ENCODE measurements around the gene VSTM4.
A peak's percentile ranks its signal among the peaks of the same experiment; 100 is the strongest.

Gene VSTM4

GRCh38 chr10:49008091-49008490 is 107.2 kb downstream of the VSTM4 start:
- ChIA-PET CTCF (interaction anchor here (0.9 to 1.1 kb wide), 3 partner anchors 15 to 399 kb away, joined by 3 read pairs; no protein-coding TSS in a partner anchor), POLR2A (no interaction called here)

GRCh38 chr10:49007129-49007528 is 108.2 kb downstream of the VSTM4 start:
- DNase-seq (ENCODE audit: low read depth, low spot score): no peak
- POLR2A ChIA-PET: no interaction called here
- H3K4me3 ChIP-seq (ENCODE audit: low read depth, low read length): no peak overlapping the region
- no peak for TF ChIP-seq CTCF (IDR thresholded peaks at IDR 0.05; ENCODE audit: insufficient read depth, low read length, missing control alignments)
- CTCF ChIA-PET: interaction anchor here (0.9 kb wide), 1 partner anchor 16 kb away, joined by 3 read pairs; no protein-coding TSS in a partner anchor

More at GRCh38 chr10:49008091-49008490, 107.2 kb downstream of the VSTM4 start:
- no peak for TF ChIP-seq CTCF (IDR thresholded peaks at IDR 0.05; ENCODE audit: insufficient read depth, low read length, missing control alignments)
- H3K4me3 ChIP-seq (ENCODE audit: low read depth, low read length): no peak overlapping the region
- DNase-seq (ENCODE audit: low read depth, low spot score): no peak

GRCh38 chr10:49005270-49005669 is 110.1 kb downstream of the VSTM4 start:
- no peak for DNase-seq (ENCODE audit: low read depth, low spot score)
- no peak overlapping the region for H3K4me3 ChIP-seq (ENCODE audit: low read depth, low read length)
- ChIA-PET CTCF (no interaction called here), POLR2A (no interaction called here)
- no peak for TF ChIP-seq CTCF (IDR thresholded peaks at IDR 0.05; ENCODE audit: insufficient read depth, low read length, missing control alignments)

GRCh38 chr10:49001870-49002672 is 113.3 kb downstream of the VSTM4 start:
- no peak for DNase-seq (ENCODE audit: low read depth, low spot score)
- ChIA-PET POLR2A (no interaction called here), CTCF (no interaction called here)

GRCh38 chr10:49001402-49001801 is 113.9 kb downstream of the VSTM4 start:
- ChIA-PET CTCF (no interaction called here), POLR2A (no interaction called here)
- TF ChIP-seq CTCF (IDR thresholded peaks at IDR 0.05; ENCODE audit: insufficient read depth, low read length, missing control alignments): peak; percentile 17
- no peak overlapping the region for H3K4me3 ChIP-seq (ENCODE audit: low read depth, low read length)
- no peak for DNase-seq (ENCODE audit: low read depth, low spot score)

More at GRCh38 chr10:49001870-49002672, 113.3 kb downstream of the VSTM4 start:
- H3K4me3 ChIP-seq (ENCODE audit: low read depth, low read length): no peak overlapping the region
- TF ChIP-seq CTCF (IDR thresholded peaks at IDR 0.05; ENCODE audit: insufficient read depth, low read length, missing control alignments): no peak

- DNase-seq (ENCODE audit: low read depth, low spot score): no peak
- no peak for TF ChIP-seq CTCF (IDR thresholded peaks at IDR 0.05; ENCODE audit: insufficient read depth, low read length, missing control alignments)
- POLR2A ChIA-PET: no interaction called here
- H3K4me3 ChIP-seq (ENCODE audit: low read depth, low read length): no peak overlapping the region
- CTCF ChIA-PET: no interaction called here
Observed at GRCh38 chr10:49000437-49001398, 114.6 kb downstream of the VSTM4 start.
